Neural cell (in vitro differentiated cells): ENCODE results near the gene CPNE4.

ENCODE experiments used
- CTCF ChIP-seq: fragments of 450-650 bp; IDR thresholded peaks from 2 replicates; pipeline ENCODE4 v1.5.1; 2014; ENCODE audit warnings: antibody characterized with exemption, mild to moderate bottlenecking, moderate library complexity; ENCODE audit not compliant: poor library complexity, severe bottlenecking
- EP300 ChIP-seq: fragments of 450-650 bp; conservative IDR thresholded peaks from 2 replicates; pipeline ENCODE4 v1.6.1; 2014; ENCODE audit warnings: antibody characterized with exemption, mild to moderate bottlenecking, moderate library complexity; ENCODE audit not compliant: poor library complexity, severe bottlenecking
- POLR2AphosphoS5 ChIP-seq: IDR thresholded peaks from 2 replicates; pipeline ENCODE4 v1.6.1; 2012

GRCh38 chr3:131730581-131730980 lies 304.2 kb downstream of the CPNE4 start:
- TF ChIP-seq POLR2AphosphoS5: no peak
- no peak for TF ChIP-seq EP300
- no peak for TF ChIP-seq CTCF
